WI38 (cell line): ENCODE data around the gene FGF14.

Experiments used
- H3K4me3 ChIP-seq: 2 replicates; pipeline ENCODE4 v1.5.1; 2011; ENCODE audit warnings: low read depth, mild to moderate bottlenecking, control low read depth, low read length
- TF ChIP-seq, protein P1 (sequence below): IDR thresholded peaks from 2 replicates; pipeline ENCODE4 v1.5.1; 2012; ENCODE audit warnings: low read depth, mild to moderate bottlenecking, control low read depth, low read length

The FGF14 gene

DNA sequence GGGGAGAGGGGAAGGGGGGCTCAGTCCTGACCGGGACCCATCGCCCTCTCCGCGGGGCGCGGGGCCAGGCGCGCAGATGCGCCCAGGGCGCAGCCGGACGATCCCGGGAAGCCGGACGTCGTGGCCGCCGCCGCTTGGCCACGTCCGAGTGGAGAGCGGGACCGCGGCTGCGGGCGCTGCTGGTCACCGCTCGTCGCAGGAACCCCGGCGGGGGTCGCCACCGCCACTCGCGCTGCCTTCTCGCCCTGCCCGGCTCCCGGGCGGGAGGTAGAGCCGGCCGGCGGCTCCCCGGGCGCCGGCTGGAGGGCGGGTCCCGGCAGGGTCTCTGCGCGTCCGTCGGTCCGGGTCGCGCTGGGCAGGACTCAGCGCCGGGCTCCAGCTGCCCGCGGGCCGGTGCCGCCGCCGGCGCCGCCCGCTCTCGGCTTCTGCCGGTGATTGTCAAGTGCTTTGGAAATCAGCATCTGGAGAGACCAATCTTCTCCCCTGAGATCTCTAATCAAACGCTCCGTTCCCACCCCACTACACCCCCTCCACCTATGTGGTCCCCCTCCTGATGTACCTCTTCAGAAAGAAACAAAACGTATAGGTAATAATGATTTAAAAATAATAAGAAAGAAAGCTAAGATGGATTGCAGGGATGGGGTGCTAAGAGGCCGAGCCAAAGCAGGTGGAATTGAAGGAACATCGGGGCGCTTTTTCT is 484.9 kb downstream of the FGF14 start:
- no peak overlapping the region for H3K4me3 ChIP-seq
- TF ChIP-seq, protein P1, sequence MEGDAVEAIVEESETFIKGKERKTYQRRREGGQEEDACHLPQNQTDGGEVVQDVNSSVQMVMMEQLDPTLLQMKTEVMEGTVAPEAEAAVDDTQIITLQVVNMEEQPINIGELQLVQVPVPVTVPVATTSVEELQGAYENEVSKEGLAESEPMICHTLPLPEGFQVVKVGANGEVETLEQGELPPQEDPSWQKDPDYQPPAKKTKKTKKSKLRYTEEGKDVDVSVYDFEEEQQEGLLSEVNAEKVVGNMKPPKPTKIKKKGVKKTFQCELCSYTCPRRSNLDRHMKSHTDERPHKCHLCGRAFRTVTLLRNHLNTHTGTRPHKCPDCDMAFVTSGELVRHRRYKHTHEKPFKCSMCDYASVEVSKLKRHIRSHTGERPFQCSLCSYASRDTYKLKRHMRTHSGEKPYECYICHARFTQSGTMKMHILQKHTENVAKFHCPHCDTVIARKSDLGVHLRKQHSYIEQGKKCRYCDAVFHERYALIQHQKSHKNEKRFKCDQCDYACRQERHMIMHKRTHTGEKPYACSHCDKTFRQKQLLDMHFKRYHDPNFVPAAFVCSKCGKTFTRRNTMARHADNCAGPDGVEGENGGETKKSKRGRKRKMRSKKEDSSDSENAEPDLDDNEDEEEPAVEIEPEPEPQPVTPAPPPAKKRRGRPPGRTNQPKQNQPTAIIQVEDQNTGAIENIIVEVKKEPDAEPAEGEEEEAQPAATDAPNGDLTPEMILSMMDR = no peak

DNA sequence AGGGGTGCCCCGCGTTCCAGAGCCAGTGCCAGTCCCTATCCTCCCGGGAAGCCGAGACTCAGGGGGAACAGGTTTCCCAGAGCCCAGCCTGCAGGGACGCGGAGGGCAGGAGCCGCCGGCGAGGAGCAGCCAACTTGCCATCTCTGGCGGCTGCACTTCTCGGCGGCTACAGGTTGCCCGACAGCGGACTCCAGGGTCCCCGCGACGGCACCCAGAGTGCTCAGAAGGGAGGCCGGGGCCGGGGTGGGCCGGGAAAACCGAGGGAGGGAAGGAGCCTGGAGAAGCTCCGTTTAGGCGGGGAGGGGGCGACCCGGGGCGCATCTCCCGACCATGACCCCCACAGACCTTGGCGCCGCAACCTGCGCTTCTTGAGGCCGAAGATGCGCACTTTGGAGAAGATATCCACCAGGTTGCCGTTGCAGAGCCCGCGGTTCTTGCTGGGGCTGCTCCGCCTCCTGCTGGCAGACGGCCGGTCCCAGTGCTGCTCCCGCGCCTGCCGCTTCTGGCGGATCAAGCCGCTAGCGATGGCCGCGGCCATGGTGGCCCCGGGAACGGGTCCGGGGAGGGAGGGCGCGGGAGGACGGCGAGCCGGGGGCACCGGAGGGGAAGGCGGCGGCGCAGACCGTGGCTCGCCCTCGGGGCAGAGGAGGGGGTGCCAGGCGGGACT is 485.6 kb downstream of the FGF14 start:
- TF ChIP-seq, protein P1 = no peak
- no peak overlapping the region for H3K4me3 ChIP-seq

DNA sequence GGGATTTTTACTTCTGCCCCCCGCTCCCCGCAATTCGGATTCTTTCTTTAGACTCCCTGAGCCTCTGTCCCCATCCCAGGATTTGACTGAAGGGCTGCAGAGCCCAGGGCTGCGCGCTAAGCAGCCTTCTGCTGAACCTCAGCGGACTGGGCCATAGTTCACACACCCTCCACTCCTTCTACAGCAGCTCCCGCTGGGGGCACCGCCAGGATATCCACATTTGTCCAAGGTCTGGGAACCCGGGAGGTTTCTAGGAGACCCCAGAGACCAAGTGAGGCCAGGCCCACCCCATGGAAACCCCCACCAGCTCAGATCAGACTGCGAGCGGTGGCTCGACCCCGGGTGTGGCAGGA is 486.1 kb downstream of the FGF14 start:
- TF ChIP-seq, protein P1 = no peak
- no peak overlapping the region for H3K4me3 ChIP-seq

DNA sequence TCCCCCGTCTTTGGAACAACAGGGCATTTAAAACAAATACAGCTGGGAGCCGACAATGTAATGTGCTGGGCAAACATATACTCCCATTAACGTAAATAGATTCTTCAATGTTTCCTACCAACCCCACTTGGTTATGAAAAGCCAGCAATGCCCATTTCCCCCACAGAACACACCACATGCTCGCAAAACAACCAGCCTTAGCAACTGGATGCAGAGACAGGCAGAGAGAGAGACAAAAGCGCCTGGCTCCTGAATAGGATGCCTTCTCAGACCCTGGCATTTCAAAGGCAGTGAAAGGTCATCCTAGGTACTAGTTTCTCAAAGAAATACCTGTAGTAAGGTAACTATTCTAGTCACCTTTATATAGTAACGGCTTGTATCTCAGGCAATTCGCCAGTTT is 486.5 kb downstream of the FGF14 start:
- no peak overlapping the region for H3K4me3 ChIP-seq
- TF ChIP-seq, protein P1 = no peak

DNA sequence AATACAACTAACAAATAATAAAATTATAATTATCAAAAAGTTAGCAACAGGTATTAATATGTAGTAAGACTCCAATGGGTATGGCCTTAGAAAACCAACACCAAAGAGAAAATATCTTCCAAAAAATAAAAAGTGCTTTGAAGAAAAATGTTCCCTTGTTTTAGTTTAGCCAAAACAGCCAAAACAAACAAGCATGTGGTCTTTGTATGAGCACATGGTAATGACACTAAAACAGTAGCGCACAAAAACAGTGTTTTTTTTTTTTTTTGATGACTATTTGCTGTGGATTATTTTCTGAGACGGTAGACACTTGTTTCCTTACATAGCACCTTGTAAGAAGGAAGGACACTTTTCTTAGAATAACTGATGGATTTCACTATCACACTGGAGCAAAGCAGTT is 490.1 kb downstream of the FGF14 start:
- no peak overlapping the region for H3K4me3 ChIP-seq
- TF ChIP-seq, protein P1 = no peak

DNA sequence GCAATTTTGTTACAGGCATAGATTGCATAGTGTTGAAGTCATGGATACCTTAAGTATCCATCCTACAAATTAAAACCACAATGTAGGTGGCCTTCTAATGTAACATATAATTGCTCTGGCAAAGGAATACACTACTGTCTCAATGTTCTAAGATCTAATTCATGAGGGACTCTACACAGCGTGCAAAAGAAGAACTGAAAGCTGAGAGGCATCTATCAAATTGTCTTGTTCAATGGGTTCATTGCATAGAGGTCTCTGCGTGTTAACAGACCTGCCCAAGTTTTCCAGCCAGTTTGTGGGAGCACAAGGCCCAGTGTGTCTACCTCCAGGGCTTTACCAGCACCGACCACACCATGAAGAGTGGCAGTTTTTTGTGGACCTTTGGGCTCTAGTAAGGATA is 498.0 kb downstream of the FGF14 start:
- TF ChIP-seq, protein P1 = no peak
- no peak overlapping the region for H3K4me3 ChIP-seq

DNA sequence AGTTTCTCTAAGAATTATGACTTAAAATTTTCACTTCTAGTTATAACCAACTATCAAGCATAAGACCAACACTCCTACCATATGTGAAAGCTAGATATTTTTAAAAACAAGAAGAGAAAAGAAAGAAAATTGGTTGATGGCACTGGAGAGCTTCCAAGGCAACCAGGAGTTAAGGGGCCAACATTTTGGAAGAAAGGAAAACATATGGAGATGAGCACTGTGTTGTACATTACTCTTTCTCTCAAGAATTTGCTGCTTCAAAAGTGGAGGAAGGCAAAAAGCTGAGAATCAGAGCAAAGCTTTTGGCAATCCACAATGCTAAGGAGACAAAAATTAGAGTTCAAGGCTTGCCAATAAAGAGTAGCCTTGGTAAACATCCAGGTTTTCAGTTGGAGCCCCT is 503.2 kb downstream of the FGF14 start:
- TF ChIP-seq, protein P1 = no peak
- H3K4me3 ChIP-seq = no peak overlapping the region
